A549 (cell line): ENCODE measurements around the gene NEDD4L.

Source experiments
- MAFK ChIP-seq: fragments of 450-650 bp; IDR thresholded peaks from 2 replicates; pipeline ENCODE4 v1.6.1; 2014; ENCODE audit not compliant: partially characterized antibody
- POLR2AphosphoS2 ChIP-seq: conservative IDR thresholded peaks from 2 replicates; pipeline ENCODE4 v1.6.1; 2012; ENCODE audit warnings: low read length, improper control_type of control experiment, inconsistent platforms
- TF ChIP-seq, protein P1 (sequence below): fragments of >200 bp; sonication (Bioruptor Twin); formaldehyde crosslinking; IDR thresholded peaks from 3 replicates; pipeline ENCODE4 v1.5.1; 2016
- TF ChIP-seq, protein P2 (sequence below): IDR thresholded peaks from 2 replicates; pipeline ENCODE4 v1.6.1; 2012

DNA sequence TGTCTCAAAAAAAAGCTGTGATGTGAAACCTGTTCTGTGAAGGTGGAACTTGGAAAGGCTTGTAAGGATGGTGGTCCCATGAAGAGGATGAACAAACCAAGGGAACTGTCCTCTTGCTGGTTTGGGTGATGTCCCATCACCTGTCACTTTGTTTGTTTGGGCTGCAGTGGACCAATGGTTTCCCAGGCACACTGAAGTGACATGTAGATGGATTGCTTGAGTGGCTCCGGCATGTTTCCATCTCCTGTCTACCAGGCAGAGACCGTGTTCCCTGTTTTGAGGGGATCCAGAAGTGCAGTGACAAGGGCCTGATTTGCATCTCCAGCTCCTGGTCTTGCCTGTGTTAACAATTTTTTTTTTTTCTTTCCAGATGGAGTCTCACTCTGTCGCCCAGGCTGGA is 8.9 kb downstream of the NEDD4L start:
- TF ChIP-seq POLR2AphosphoS2: no peak
- TF ChIP-seq MAFK: no peak
- TF ChIP-seq, protein P1, sequence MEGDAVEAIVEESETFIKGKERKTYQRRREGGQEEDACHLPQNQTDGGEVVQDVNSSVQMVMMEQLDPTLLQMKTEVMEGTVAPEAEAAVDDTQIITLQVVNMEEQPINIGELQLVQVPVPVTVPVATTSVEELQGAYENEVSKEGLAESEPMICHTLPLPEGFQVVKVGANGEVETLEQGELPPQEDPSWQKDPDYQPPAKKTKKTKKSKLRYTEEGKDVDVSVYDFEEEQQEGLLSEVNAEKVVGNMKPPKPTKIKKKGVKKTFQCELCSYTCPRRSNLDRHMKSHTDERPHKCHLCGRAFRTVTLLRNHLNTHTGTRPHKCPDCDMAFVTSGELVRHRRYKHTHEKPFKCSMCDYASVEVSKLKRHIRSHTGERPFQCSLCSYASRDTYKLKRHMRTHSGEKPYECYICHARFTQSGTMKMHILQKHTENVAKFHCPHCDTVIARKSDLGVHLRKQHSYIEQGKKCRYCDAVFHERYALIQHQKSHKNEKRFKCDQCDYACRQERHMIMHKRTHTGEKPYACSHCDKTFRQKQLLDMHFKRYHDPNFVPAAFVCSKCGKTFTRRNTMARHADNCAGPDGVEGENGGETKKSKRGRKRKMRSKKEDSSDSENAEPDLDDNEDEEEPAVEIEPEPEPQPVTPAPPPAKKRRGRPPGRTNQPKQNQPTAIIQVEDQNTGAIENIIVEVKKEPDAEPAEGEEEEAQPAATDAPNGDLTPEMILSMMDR: no peak
- TF ChIP-seq, protein P2, sequence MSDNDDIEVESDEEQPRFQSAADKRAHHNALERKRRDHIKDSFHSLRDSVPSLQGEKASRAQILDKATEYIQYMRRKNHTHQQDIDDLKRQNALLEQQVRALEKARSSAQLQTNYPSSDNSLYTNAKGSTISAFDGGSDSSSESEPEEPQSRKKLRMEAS: no peak
